ENCODE results near the gene AK4.

GRCh38 chr1:65150108-65150463 is 2.1 kb downstream of the AK4 start:
- TF ChIP-seq EZH2 (IDR thresholded peaks at IDR 0.05; ENCODE audit: borderline replicate concordance, low read depth, low read length, poor library complexity, severe bottlenecking) = no peak
- TF ChIP-seq, protein P1, sequence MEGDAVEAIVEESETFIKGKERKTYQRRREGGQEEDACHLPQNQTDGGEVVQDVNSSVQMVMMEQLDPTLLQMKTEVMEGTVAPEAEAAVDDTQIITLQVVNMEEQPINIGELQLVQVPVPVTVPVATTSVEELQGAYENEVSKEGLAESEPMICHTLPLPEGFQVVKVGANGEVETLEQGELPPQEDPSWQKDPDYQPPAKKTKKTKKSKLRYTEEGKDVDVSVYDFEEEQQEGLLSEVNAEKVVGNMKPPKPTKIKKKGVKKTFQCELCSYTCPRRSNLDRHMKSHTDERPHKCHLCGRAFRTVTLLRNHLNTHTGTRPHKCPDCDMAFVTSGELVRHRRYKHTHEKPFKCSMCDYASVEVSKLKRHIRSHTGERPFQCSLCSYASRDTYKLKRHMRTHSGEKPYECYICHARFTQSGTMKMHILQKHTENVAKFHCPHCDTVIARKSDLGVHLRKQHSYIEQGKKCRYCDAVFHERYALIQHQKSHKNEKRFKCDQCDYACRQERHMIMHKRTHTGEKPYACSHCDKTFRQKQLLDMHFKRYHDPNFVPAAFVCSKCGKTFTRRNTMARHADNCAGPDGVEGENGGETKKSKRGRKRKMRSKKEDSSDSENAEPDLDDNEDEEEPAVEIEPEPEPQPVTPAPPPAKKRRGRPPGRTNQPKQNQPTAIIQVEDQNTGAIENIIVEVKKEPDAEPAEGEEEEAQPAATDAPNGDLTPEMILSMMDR (conservative IDR thresholded peaks at IDR 0.05; ENCODE audit: low read depth, low read length) = no peak
